Measurements from ENCODE around the gene TMA16. TPM values are rescaled to one million over a fixed set of nuclear protein-coding genes. Genes with fewer than 3 reads are reported as not detected.

TMA16 gene
- total RNA-seq, 2 donors from 2014 or later, result 11.4 to 15.2 TPM

- Histone ChIP-seq H3K27ac (no peak overlapping the region), H3K4me1 (no peaks in the 10 kb centered on the region), H3K36me3 (no peaks in the 10 kb centered on the region), H3K27me3 (no peaks in the 10 kb centered on the region), H3K9me3 (peaks cover 0 to 11% of the 10 kb centered on the region in 2 donors), H3K4me3 (no peak overlapping the region)
- TF ChIP-seq CTCF (IDR thresholded peaks at IDR 0.05), result no peak
- DNase-seq (ENCODE audit: low spot score), result no peak
Observed at GRCh38 chr4:163564221-163564720, 69.8 kb downstream of the TMA16 start.

- no peaks in the 10 kb centered on the region for H3K36me3 ChIP-seq
- H3K27ac ChIP-seq, result no peak overlapping the region
- H3K4me3 ChIP-seq, result no peak overlapping the region
- H3K27me3 ChIP-seq, result no peaks in the 10 kb centered on the region
- no peak for TF ChIP-seq CTCF (IDR thresholded peaks at IDR 0.05)
- H3K4me1 ChIP-seq, result no peaks in the 10 kb centered on the region
- DNase-seq (ENCODE audit: low spot score), result no peak
- peaks cover 0 to 9% of the 10 kb centered on the region in 2 donors for H3K9me3 ChIP-seq
Observed at GRCh38 chr4:163565226-163566135, 71.0 kb downstream of the TMA16 start.

GRCh38 chr4:163566257-163566796 lies 71.8 kb downstream of the TMA16 start:
- Histone ChIP-seq H3K36me3 (no peaks in the 10 kb centered on the region), H3K4me3 (no peak overlapping the region), H3K9me3 (peaks cover 0 to under 1% of the 10 kb centered on the region in 2 donors), H3K4me1 (no peaks in the 10 kb centered on the region), H3K27ac (no peak overlapping the region), H3K27me3 (no peaks in the 10 kb centered on the region)
- TF ChIP-seq CTCF (IDR thresholded peaks at IDR 0.05), result no peak
- no peak for DNase-seq (ENCODE audit: low spot score)

GRCh38 chr4:163568843-163569242 lies 74.4 kb downstream of the TMA16 start:
- no peaks in the 10 kb centered on the region for H3K27me3 ChIP-seq
- no peaks in the 10 kb centered on the region for H3K9me3 ChIP-seq
- TF ChIP-seq CTCF (IDR thresholded peaks at IDR 0.05), result no peak
- DNase-seq (ENCODE audit: low spot score), result no peak
- no peaks in the 10 kb centered on the region for H3K36me3 ChIP-seq
- no peak overlapping the region for H3K4me3 ChIP-seq
- no peak overlapping the region for H3K27ac ChIP-seq
- H3K4me1 ChIP-seq, result no peaks in the 10 kb centered on the region

Other genes starting within 250 kb of the TMA16 start
- gene NPY1R, start 162.1 kb upstream of the TMA16 start, total RNA-seq, result 1 to 10 TPM; 4.0 to 4.4 TPM
- gene NPY5R, start 150.8 kb upstream of the TMA16 start, total RNA-seq, result under 1 TPM; 0.24 to 0.30 TPM
- gene TKTL2, start 20.9 kb upstream of the TMA16 start, total RNA-seq, result not detected